Loucy (cell line): ENCODE measurements around the gene DMRTC2.

Experiments
- EZH2phosphoT487 ChIP-seq: fragments of 200-600 bp; IDR thresholded peaks from 2 replicates; pipeline ENCODE4 v1.6.1; 2018; ENCODE audit warnings: antibody characterized with exemption, mild to moderate bottlenecking, moderate library complexity, borderline replicate concordance
- TF ChIP-seq, protein P1 (sequence below): fragments of 200-600 bp; sonication (generic); conservative IDR thresholded peaks from 2 replicates; pipeline ENCODE4 v1.5.1; 2014; ENCODE audit warnings: mild to moderate bottlenecking, antibody characterized with exemption, low read length

DNA sequence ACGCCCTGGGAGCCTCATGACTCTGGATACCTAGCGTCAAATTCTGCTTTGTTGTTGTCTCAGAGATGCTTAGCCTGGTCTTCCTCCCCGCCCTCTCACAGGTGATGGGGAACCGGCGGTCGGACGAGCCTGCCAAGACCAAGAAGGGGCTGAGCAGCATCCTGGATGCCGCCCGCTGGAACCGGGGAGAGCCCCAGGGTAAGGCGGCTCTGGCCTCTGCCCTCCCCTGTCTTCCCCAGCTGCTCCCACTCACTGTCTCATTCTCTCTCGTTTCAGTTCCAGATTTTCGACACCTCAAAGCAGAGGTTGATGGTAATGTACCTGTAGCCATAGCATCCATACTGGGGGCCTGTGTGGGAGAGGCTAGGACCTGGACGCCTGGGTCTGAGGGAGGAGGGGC is 49.5 kb downstream of the DMRTC2 start:
- TF ChIP-seq, protein P1, sequence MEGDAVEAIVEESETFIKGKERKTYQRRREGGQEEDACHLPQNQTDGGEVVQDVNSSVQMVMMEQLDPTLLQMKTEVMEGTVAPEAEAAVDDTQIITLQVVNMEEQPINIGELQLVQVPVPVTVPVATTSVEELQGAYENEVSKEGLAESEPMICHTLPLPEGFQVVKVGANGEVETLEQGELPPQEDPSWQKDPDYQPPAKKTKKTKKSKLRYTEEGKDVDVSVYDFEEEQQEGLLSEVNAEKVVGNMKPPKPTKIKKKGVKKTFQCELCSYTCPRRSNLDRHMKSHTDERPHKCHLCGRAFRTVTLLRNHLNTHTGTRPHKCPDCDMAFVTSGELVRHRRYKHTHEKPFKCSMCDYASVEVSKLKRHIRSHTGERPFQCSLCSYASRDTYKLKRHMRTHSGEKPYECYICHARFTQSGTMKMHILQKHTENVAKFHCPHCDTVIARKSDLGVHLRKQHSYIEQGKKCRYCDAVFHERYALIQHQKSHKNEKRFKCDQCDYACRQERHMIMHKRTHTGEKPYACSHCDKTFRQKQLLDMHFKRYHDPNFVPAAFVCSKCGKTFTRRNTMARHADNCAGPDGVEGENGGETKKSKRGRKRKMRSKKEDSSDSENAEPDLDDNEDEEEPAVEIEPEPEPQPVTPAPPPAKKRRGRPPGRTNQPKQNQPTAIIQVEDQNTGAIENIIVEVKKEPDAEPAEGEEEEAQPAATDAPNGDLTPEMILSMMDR = no peak
- TF ChIP-seq EZH2phosphoT487 = no peak
